Endothelial cell of umbilical vein (primary cell): ENCODE data around the gene RPL31. TPM values are rescaled to one million over a fixed set of nuclear protein-coding genes. Genes with fewer than 3 reads are reported as not detected.

Experiments
- BruUV-seq: library from RNA; stranded (reverse); fragments of 400-500 nt; replicated peaks from 2 replicates; lab custom pipeline; 2021; lab: Mats Ljungman, UMichigan
- CTCF ChIA-PET: fragments of 300-600, 350-600 bp; sonication (Branson Sonifier 250); formaldehyde crosslinking; loops from one replicate; lab custom pipeline; 2021; ENCODE audit warnings: antibody characterized with exemption, inconsistent platforms; lab: Charles Lee
- POLR2A ChIA-PET: fragments of 300-600, 350-600 bp; sonication (Branson Sonifier 250); formaldehyde crosslinking; loops from one replicate; lab custom pipeline; 2021; ENCODE audit warnings: antibody characterized with exemption, inconsistent platforms; lab: Charles Lee
- DNase-seq: peaks from one replicate; pipeline ENCODE4 v3.0.0-alpha.2; 2011; ENCODE audit warnings: low read depth, low spot score
- FAIRE-seq: peaks from 2 replicates; lab custom pipeline; 2011; peaks lifted over from hg19 to GRCh38; lab: Jason Lieb, UNC
- H2AFZ ChIP-seq: 2 replicates; pipeline ENCODE4 v1.6.0; 2012; ENCODE audit warnings: low read depth, low read length, control low read depth, inconsistent platforms
- H3K27ac ChIP-seq: 2 replicates; pipeline ENCODE4 v1.5.1; 2011; ENCODE audit warnings: low read depth, mild to moderate bottlenecking, control low read depth, low read length, moderate library complexity; ENCODE audit not compliant: insufficient read depth
- H3K27me3 ChIP-seq, 2 experiments: 2 replicates each; pipeline versions ENCODE4 v1.6.0 to v1.6.1; 2011; ENCODE audit warnings: low read length in 2 of 2, mixed read lengths in 1 of 2; ENCODE audit not compliant: control insufficient read depth in 2 of 2, insufficient read depth in 2 of 2
- H3K36me3 ChIP-seq, 2 experiments: 2 replicates in 1 of 2; 3 replicates in 1 of 2; pipeline ENCODE4 v1.5.1; 2011; ENCODE audit warnings: low read length in 2 of 2, mild to moderate bottlenecking in 1 of 2, moderate library complexity in 1 of 2; ENCODE audit not compliant: control insufficient read depth in 2 of 2, insufficient read depth in 2 of 2; ENCODE audit errors: extremely low read depth in 1 of 2
- H3K4me1 ChIP-seq: 3 replicates; pipeline ENCODE4 v1.5.1; 2011; ENCODE audit warnings: mild to moderate bottlenecking, low read length; ENCODE audit not compliant: control insufficient read depth, insufficient read depth; ENCODE audit errors: extremely low read depth
- H3K4me2 ChIP-seq: 2 replicates; pipeline ENCODE4 v1.6.1; 2011; ENCODE audit warnings: low read length, control low read depth, mixed read lengths; ENCODE audit not compliant: insufficient read depth
- H3K4me3 ChIP-seq, 3 experiments: fragments of 200-600 bp in 1 of 3; sonication (generic), shearing (Covaris generic) in 1 of 3; replicated peaks in 1 of 3; 2 replicates each; pipeline ENCODE4 v1.5.1; 2011 to 2016; ENCODE audit warnings: control low read depth in 3 of 3, low read length in 3 of 3, mild to moderate bottlenecking in 2 of 3, inconsistent platforms in 1 of 3, low read depth in 1 of 3, moderate library complexity in 1 of 3; ENCODE audit not compliant: insufficient read depth in 1 of 3
- H3K79me2 ChIP-seq: 2 replicates; pipeline ENCODE4 v1.6.0; 2012; ENCODE audit warnings: low read length, inconsistent platforms; ENCODE audit not compliant: control insufficient read depth, insufficient read depth
- H3K9ac ChIP-seq: replicated peaks from 2 replicates; pipeline ENCODE3; 2011; ENCODE audit warnings: low read length, control low read depth; ENCODE audit not compliant: insufficient read depth; ENCODE audit errors: extremely low read depth
- H3K9me1 ChIP-seq: replicated peaks from 3 replicates; pipeline ENCODE4 v1.6.0; 2011; ENCODE audit warnings: mild to moderate bottlenecking, low read length; ENCODE audit not compliant: control insufficient read depth, insufficient read depth; ENCODE audit errors: extremely low read depth
- H3K9me3 ChIP-seq: replicated peaks from 2 replicates; pipeline ENCODE4 v1.5.1; 2012; ENCODE audit warnings: low read length, inconsistent platforms; ENCODE audit not compliant: control insufficient read depth, insufficient read depth
- H4K20me1 ChIP-seq: replicated peaks from 2 replicates; pipeline ENCODE3; 2011; ENCODE audit warnings: mild to moderate bottlenecking, low read length; ENCODE audit not compliant: control insufficient read depth, insufficient read depth; ENCODE audit errors: extremely low read depth
- EZH2 ChIP-seq: IDR thresholded peaks from 2 replicates; pipeline ENCODE4 v1.6.1; 2012; ENCODE audit warnings: borderline replicate concordance, low read depth, mild to moderate bottlenecking, moderate library complexity, low read length, inconsistent platforms; ENCODE audit not compliant: severe bottlenecking
- FOS ChIP-seq: IDR thresholded peaks from 2 replicates; pipeline ENCODE4 v1.6.1; 2011; ENCODE audit warnings: mild to moderate bottlenecking, low read length, moderate library complexity, borderline replicate concordance; ENCODE audit not compliant: insufficient read depth
- GATA2 ChIP-seq: IDR thresholded peaks from 2 replicates; pipeline ENCODE4 v1.7.0; 2011; ENCODE audit warnings: low read depth, mild to moderate bottlenecking, moderate library complexity, mixed read lengths, low read length; ENCODE audit not compliant: insufficient read length, insufficient read depth
- JUN ChIP-seq: IDR thresholded peaks from 2 replicates; pipeline ENCODE4 v1.6.1; 2011; ENCODE audit warnings: borderline replicate concordance, low read depth; ENCODE audit not compliant: insufficient read length, insufficient read depth
- MYC ChIP-seq: IDR thresholded peaks from one replicate; pipeline ENCODE4 v1.6.1; 2011; ENCODE audit warnings: mild to moderate bottlenecking, low read depth, low read length
- POLR2A ChIP-seq: IDR thresholded peaks from 2 replicates; pipeline ENCODE4 v1.6.1; 2012; ENCODE audit warnings: low read depth, mild to moderate bottlenecking, control low read depth, low read length
- POLR2AphosphoS5 ChIP-seq: IDR thresholded peaks from 2 replicates; pipeline ENCODE4 v1.6.1; 2012; ENCODE audit warnings: low read depth, mild to moderate bottlenecking, control low read depth, low read length, moderate library complexity; ENCODE audit not compliant: insufficient read depth
- dilution Hi-C: fragments of 300-500 bp; cut with MboI; formaldehyde crosslinking; loops from one replicate; pipeline ENCODE4 v1.15.0; 2019; ENCODE audit warnings: low sequenced_read_pairs; ENCODE audit not compliant: extremely low pct_ligation_motif_present
- intact Hi-C: fragments of 100-400 bp; cut with micrococcal nuclease; formaldehyde crosslinking; loops from one replicate; pipeline ENCODE4 v1.10.0; 2022
- polyA plus RNA-seq, 4 experiments: library from polyadenylated mRNA; depleted of rRNA in 3 of 4; stranded (reverse) in 3 of 4; unstranded in 1 of 4; fragments of >200 nt; gene quantifications; 2 replicates each; pipeline versions ENCODE4 v1.2.1 to v1.2.3, GENCODE V29; 2011 to 2012; ENCODE audit warnings: missing spikeins in 1 of 4
- total RNA-seq: library from RNA; stranded (reverse); gene quantifications from 2 replicates; pipeline ENCODE4 v1.2.3, GENCODE V29; 2021
- TF ChIP-seq, protein P1 (sequence below), 2 donors: IDR thresholded peaks; 1 replicate in 1 of 2; 2 replicates in 1 of 2; pipeline ENCODE4 v1.5.1; 2011; ENCODE audit warnings: low read length in 2 of 2, mild to moderate bottlenecking in 2 of 2, moderate library complexity in 2 of 2, control low read depth in 1 of 2, inconsistent platforms in 1 of 2, low read depth in 1 of 2; ENCODE audit not compliant: insufficient read depth in 1 of 2; ENCODE audit errors: extremely low read depth in 1 of 2
- TF ChIP-seq, protein P2 (sequence below): IDR thresholded peaks from 2 replicates; pipeline ENCODE4 v1.6.1; 2011; ENCODE audit not compliant: insufficient read depth, insufficient read length

RPL31 gene
- total and polyA plus RNA-seq, 2 donors (not counting 3 experiments of a cell fraction or from before 2014, with no cell fraction given) = 1,137 to 1,355 TPM

DNA sequence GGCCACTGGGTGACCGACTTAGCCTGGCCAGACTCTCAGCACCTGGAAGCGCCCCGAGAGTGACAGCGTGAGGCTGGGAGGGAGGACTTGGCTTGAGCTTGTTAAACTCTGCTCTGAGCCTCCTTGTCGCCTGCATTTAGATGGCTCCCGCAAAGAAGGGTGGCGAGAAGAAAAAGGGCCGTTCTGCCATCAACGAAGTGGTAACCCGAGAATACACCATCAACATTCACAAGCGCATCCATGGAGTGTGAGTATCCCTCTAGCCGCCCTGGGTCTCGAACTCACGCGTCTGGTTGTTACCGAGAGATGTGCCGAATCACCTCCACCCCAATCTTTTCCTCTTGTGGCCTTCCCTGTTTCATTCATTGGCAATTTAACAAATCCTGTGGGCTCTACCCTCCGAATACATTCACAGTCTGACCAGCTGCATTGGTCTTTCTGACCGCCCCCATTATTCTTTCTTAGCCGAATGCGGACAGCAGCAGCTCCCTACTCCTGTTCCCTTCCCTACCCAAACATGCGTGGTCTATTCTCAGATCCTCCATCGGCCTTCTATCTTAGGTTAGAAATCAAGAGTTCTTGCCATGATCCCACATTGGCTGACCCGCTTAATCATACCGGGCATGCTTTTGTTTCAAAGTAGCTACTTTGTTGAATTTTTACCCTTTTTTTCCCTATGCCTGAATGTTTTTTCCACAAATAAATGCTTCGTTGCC, 631 bp downstream of the RPL31 start:
- no peak overlapping the region for H2AFZ ChIP-seq
- TSS peak; percentile 50 for BruUV-seq
- no peaks in the 10 kb centered on the region for H3K27me3 ChIP-seq
- peaks cover 24% of the 10 kb centered on the region for H3K4me1 ChIP-seq
- H3K4me2 ChIP-seq = peak overlapping the region; percentile 89
- intact Hi-C loops (loop anchor here (1.0 to 2.0 kb wide), 3 partner anchors 124 to 392 kb away; no protein-coding TSS in a partner anchor), dilution Hi-C loops (no loop called here)
- H4K20me1 ChIP-seq = peaks cover 2% of the 10 kb centered on the region
- H3K9ac ChIP-seq = peak overlapping the region; percentile 92
- TF ChIP-seq POLR2A (no peak), POLR2AphosphoS5 (peak; percentile 30), JUN (no peak), GATA2 (no peak)
- H3K9me1 ChIP-seq = no peaks in the 10 kb centered on the region
- CTCF ChIA-PET = interaction anchor here (1.3 to 3.9 kb wide), 9 partner anchors 10 to 396 kb away, joined by 3 to 16 read pairs (median 8); no protein-coding TSS in a partner anchor
- no peaks in the 10 kb centered on the region for H3K9me3 ChIP-seq
- H3K79me2 ChIP-seq = peaks cover 48% of the 10 kb centered on the region
- FAIRE-seq = peak; percentile 72
- POLR2A ChIA-PET = interaction anchor here (0.9 to 1.9 kb wide), 9 partner anchors 10 to 440 kb away, joined by 3 to 8 read pairs (median 4); partner anchors contain the start of genes PDCL3 and TBC1D8
- peaks cover 31 to 43% of the 10 kb centered on the region in 2 experiments for H3K36me3 ChIP-seq
- peak; percentile 40 for DNase-seq
- H3K27ac ChIP-seq = peak overlapping the region; percentile 76
- peak overlapping the region; percentile 82 to 94 (median 90) for H3K4me3 ChIP-seq

DNA sequence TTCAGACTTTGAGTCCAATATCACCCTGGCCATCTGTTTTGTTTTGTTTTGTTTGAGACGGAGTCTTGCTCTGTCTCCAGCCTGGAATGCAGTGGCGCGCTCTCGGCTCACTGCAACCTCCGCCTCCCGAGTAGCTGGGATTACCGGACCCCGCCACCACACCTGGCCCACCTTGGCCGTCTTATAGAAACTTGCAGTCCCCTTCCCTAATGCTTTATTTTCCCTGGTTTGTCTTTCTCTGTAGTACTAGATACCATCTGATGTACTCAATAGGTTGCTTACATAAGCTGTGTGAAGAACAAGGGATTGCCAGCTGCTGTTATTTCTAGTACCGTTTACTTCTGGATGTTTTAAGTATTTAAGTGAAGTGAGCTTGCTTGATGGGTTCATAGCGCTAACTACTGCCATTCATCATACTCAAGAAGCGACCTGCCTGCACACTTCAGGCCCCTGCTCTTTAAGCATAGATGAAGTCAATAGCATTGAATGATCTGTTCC, 1.2 kb downstream of the RPL31 start:
- H3K9ac ChIP-seq = peak overlapping the region; percentile 92
- peak; percentile 42 for FAIRE-seq
- H4K20me1 ChIP-seq = peaks cover 2% of the 10 kb centered on the region
- peak overlapping the region; percentile 89 for H3K4me2 ChIP-seq
- H2AFZ ChIP-seq = no peak overlapping the region
- ChIA-PET CTCF (interaction anchor here (1.3 to 3.9 kb wide), 8 partner anchors 9 to 397 kb away, joined by 3 to 16 read pairs (median 9); no protein-coding TSS in a partner anchor), POLR2A (interaction anchor here (1.4 to 1.9 kb wide), 3 partner anchors 147 to 441 kb away, joined by 3 to 8 read pairs (median 7); partner anchors contain the start of genes PDCL3 and TBC1D8)
- dilution Hi-C loops (no loop called here), intact Hi-C loops (loop anchor here (2.0 kb wide), 1 partner anchor 125 kb away; no protein-coding TSS in a partner anchor)
- H3K79me2 ChIP-seq = peaks cover 49% of the 10 kb centered on the region
- DNase-seq = peak; percentile 30
- H3K27ac ChIP-seq = peak overlapping the region; percentile 76
- H3K9me3 ChIP-seq = no peaks in the 10 kb centered on the region
- peaks cover 24% of the 10 kb centered on the region for H3K4me1 ChIP-seq
- no TSS peak for BruUV-seq
- no peak for TF ChIP-seq POLR2A
- TF ChIP-seq, protein P1, sequence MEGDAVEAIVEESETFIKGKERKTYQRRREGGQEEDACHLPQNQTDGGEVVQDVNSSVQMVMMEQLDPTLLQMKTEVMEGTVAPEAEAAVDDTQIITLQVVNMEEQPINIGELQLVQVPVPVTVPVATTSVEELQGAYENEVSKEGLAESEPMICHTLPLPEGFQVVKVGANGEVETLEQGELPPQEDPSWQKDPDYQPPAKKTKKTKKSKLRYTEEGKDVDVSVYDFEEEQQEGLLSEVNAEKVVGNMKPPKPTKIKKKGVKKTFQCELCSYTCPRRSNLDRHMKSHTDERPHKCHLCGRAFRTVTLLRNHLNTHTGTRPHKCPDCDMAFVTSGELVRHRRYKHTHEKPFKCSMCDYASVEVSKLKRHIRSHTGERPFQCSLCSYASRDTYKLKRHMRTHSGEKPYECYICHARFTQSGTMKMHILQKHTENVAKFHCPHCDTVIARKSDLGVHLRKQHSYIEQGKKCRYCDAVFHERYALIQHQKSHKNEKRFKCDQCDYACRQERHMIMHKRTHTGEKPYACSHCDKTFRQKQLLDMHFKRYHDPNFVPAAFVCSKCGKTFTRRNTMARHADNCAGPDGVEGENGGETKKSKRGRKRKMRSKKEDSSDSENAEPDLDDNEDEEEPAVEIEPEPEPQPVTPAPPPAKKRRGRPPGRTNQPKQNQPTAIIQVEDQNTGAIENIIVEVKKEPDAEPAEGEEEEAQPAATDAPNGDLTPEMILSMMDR (IDR thresholded peaks at IDR 0.05; ENCODE audit: extremely low read depth in 1 of 2, insufficient read depth in 1 of 2, low read depth in 1 of 2, low read length in 2 of 2) = no peak
- no peak for TF ChIP-seq MYC
- no peak for TF ChIP-seq JUN
- no peak for TF ChIP-seq FOS
- no peak for TF ChIP-seq EZH2
- no peak for TF ChIP-seq GATA2
- no peak for TF ChIP-seq POLR2AphosphoS5
- TF ChIP-seq, protein P2, sequence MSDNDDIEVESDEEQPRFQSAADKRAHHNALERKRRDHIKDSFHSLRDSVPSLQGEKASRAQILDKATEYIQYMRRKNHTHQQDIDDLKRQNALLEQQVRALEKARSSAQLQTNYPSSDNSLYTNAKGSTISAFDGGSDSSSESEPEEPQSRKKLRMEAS = no peak
- peaks cover 35 to 45% of the 10 kb centered on the region in 2 experiments for H3K36me3 ChIP-seq
- peak overlapping the region; percentile 82 to 94 (median 90) for H3K4me3 ChIP-seq
- no peaks in the 10 kb centered on the region for H3K27me3 ChIP-seq
- H3K9me1 ChIP-seq = no peaks in the 10 kb centered on the region
